ENCODE results near the gene MAB21L1.

MAB21L1 gene

DNA sequence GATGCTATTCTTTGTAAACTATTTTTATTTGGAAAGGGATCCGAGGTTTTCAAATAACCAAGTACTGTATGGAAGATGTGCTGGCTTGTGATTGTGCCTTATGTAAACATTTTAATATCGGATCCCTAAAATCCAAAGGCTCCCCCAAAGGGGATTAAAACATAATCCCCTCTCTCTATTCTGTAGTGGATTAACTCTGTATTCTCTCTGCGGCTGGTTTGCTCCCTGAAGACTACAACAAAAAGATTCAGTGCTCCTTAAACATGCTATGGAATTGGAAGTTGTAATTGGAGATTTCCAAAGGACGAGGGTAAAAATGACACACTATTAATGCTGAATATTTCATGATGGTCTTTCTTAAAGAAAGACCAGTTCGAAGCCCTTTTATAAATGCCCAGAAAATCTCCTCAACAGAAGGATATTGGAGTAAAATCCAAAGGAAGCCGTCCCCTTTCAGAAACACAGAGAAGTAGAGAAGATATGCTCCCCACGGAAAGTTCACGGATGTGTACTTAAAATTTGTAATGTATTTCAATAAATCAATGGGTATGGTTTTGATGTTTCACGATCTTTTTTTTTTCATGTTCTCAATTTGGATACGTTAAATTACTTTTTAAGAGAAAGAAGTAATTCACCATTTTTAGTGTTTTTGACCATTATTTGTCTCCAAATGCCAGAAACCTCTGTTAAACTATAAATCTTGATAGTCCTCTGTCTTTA, 6.5 kb downstream of the MAB21L1 start:
- TF ChIP-seq, protein P1, sequence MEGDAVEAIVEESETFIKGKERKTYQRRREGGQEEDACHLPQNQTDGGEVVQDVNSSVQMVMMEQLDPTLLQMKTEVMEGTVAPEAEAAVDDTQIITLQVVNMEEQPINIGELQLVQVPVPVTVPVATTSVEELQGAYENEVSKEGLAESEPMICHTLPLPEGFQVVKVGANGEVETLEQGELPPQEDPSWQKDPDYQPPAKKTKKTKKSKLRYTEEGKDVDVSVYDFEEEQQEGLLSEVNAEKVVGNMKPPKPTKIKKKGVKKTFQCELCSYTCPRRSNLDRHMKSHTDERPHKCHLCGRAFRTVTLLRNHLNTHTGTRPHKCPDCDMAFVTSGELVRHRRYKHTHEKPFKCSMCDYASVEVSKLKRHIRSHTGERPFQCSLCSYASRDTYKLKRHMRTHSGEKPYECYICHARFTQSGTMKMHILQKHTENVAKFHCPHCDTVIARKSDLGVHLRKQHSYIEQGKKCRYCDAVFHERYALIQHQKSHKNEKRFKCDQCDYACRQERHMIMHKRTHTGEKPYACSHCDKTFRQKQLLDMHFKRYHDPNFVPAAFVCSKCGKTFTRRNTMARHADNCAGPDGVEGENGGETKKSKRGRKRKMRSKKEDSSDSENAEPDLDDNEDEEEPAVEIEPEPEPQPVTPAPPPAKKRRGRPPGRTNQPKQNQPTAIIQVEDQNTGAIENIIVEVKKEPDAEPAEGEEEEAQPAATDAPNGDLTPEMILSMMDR (IDR thresholded peaks at IDR 0.05; ENCODE audit: low read depth, low read length) = no peak
- no peak overlapping the region for H3K4me3 ChIP-seq (ENCODE audit: low read depth, low read length)

DNA sequence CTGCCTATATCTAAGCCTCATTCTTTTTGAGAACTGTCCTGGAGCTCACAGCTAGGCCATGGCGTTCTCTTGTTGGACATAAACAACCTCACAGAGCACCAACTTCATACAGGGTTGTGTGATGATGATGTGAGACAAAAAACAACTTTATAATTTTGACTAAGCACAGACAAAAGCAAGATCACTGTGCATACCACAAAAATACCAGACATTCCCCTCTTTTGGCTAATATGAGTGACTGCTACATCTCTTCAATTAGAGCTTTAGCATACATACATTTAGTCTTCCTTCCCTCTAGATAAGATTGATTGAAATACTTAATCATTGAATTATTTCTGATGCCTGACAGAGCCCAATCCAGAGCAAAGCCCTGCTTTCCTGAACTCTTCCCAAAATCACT, 8.3 kb downstream of the MAB21L1 start:
- TF ChIP-seq, protein P1 (IDR thresholded peaks at IDR 0.05; ENCODE audit: low read depth, low read length) = no peak

DNA sequence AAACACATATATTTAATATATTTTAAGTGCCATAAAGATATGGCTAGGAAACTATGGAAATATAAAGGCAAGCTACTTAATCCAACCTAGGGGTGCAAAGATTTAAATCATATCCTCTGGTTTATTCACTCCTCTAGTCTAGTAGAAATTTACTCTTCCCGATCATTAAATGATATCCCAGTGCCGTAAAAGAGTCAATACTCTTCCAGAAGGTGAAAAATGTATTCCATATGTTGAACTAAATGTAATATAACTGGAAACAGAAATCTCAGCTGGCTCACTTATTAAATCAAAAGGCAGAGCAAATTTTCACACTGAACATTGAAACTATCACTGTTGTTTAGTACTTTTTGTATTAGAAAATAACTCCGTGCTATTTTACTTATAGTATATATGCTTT, 11.1 kb downstream of the MAB21L1 start:
- TF ChIP-seq, protein P1 (IDR thresholded peaks at IDR 0.05; ENCODE audit: low read depth, low read length) = no peak
- H3K4me3 ChIP-seq (ENCODE audit: low read depth, low read length) = no peak overlapping the region

More for the DNA sequence above, 8.3 kb downstream of the MAB21L1 start:
- no peak overlapping the region for H3K4me3 ChIP-seq (ENCODE audit: low read depth, low read length)

DNA sequence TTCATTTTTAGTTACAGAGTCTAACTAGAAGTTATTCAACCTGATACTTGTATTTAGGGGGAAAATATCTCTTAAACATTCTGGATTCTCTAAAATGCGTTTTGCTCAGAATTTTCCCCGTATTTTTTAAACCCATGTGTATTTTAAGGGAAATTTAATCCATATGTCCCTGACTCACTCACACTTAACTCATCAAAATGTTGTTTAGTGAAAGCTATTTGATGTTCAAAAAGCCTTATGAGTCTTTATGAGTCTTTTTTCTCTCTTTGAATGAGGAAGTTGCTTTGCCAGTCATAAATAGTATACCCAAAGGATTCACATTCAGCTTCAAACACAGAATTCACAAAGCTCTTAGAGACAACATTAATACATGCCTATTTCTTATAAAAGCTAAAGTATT, 16.4 kb downstream of the MAB21L1 start:
- H3K4me3 ChIP-seq (ENCODE audit: low read depth, low read length) = no peak overlapping the region
- TF ChIP-seq, protein P1 (IDR thresholded peaks at IDR 0.05; ENCODE audit: low read depth, low read length) = no peak

DNA sequence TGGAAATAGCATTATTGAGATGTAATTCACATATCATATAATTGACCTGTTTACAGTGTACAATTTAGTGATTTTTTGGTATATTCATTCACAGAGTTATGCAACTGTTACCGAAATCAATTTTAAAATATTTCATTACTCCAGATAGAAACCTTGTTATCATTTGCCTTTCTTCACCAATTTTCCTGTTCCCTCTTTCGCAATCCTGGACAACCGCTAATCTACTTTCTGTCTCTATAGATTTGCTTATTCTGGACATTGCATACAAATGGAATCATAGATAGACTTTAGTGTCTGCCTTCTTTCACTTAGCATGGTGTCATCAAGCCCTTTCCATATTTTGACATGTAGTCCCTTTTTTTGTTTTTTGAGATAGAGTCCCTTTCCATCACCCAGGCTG, 19.2 kb downstream of the MAB21L1 start:
- TF ChIP-seq, protein P1 (IDR thresholded peaks at IDR 0.05; ENCODE audit: low read depth, low read length) = no peak
- no peak overlapping the region for H3K4me3 ChIP-seq (ENCODE audit: low read depth, low read length)

DNA sequence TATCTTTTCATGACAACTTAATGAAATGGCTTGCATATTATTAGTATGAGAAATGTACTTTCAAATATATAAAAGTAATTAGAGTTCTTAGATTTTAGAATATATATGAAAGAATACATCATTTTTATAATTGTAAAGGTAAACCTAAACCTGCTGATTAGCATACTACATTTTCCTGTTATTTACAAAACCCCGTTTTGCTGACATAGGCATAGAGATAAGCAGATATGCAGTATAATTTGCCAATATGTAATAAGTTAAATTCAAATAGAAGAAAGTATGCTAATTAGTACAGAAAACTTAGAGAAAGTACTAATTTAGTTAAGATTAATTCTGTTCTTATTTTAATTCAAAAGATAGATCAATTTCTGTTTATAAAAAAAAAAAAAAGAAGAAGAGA, 21.5 kb downstream of the MAB21L1 start:
- H3K4me3 ChIP-seq (ENCODE audit: low read depth, low read length) = no peak overlapping the region
- TF ChIP-seq, protein P1 (IDR thresholded peaks at IDR 0.05; ENCODE audit: low read depth, low read length) = no peak

DNA sequence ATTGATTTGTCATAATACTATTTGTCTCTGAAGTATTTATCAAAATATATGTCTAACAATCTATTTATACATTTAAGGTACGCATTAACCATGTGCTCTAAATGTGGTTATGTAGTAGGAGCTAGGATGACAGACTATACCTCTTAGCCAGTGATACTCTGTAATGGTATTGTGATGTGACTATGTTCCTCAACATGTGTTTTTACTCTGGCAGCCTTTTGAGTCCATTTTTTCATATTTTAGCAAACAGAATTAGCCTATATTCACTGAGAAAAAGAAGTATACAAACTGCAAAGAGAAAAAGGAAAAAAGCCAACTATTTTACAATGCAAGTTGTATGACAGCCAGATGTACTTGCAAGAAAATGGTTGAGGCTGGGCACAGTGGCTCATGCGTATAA, 26.7 kb downstream of the MAB21L1 start:
- no peak overlapping the region for H3K4me3 ChIP-seq (ENCODE audit: low read depth, low read length)
- TF ChIP-seq, protein P1 (IDR thresholded peaks at IDR 0.05; ENCODE audit: low read depth, low read length) = no peak
